H1 (cell line): ENCODE measurements around the gene SF3B6. TPM values are rescaled to one million over a fixed set of nuclear protein-coding genes. Genes with fewer than 3 reads are reported as not detected.

Experiments used
- CTCF ChIA-PET: fragments of 300-600 bp; sonication (Branson Sonifier 250); formaldehyde crosslinking; loops from one replicate; lab custom pipeline; 2021; ENCODE audit not compliant: partially characterized antibody; lab: Charles Lee
- POLR2A ChIA-PET: fragments of 300-600 bp; sonication (Branson Sonifier 250); formaldehyde crosslinking; loops from one replicate; lab custom pipeline; 2021; ENCODE audit warnings: inconsistent platforms; ENCODE audit not compliant: partially characterized antibody; lab: Charles Lee
- DNase-seq, 2 experiments: peaks; one replicate each; pipeline versions ENCODE4 v3.0.0 to v3.0.0-alpha.2; 2010 to 2022; ENCODE audit warnings: low spot score in 2 of 2, low read depth in 1 of 2, mixed read lengths in 1 of 2
- FAIRE-seq: peaks from 2 replicates; lab custom pipeline; 2011; peaks lifted over from hg19 to GRCh38; lab: Jason Lieb, UNC
- H2AFZ ChIP-seq: 2 replicates; pipeline ENCODE4 v1.8.1; 2012; ENCODE audit warnings: low read length, inconsistent platforms
- H2AK5ac ChIP-seq: 2 replicates; pipeline ENCODE4 v1.6.1; 2013; ENCODE audit warnings: low read depth, low read length
- H2BK120ac ChIP-seq: replicated peaks from 2 replicates; pipeline ENCODE3; 2013; ENCODE audit warnings: low read depth, low read length, inconsistent platforms
- H2BK12ac ChIP-seq: 2 replicates; pipeline ENCODE4 v1.6.1; 2013; ENCODE audit warnings: low read depth, low read length
- H2BK15ac ChIP-seq: 2 replicates; pipeline ENCODE4 v1.6.1; 2013; ENCODE audit warnings: low read length
- H2BK20ac ChIP-seq: 2 replicates; pipeline ENCODE4 v1.6.1; 2013; ENCODE audit warnings: low read length
- H2BK5ac ChIP-seq: 2 replicates; pipeline ENCODE4 v1.6.1; 2013; ENCODE audit warnings: low read depth, low read length
- H3K14ac ChIP-seq: 2 replicates; pipeline ENCODE4 v1.6.1; 2013; ENCODE audit warnings: inconsistent platforms; ENCODE audit not compliant: insufficient read length
- H3K18ac ChIP-seq: 2 replicates; pipeline ENCODE4 v1.6.1; 2013; ENCODE audit warnings: low read length; ENCODE audit errors: extremely low read depth
- H3K23ac ChIP-seq: 2 replicates; pipeline ENCODE4 v1.6.1; 2013; ENCODE audit warnings: inconsistent platforms; ENCODE audit not compliant: insufficient read length
- H3K23me2 ChIP-seq: 2 replicates; pipeline ENCODE4 v1.6.1; 2013; ENCODE audit warnings: low read depth, low read length
- H3K27ac ChIP-seq: 2 replicates; pipeline ENCODE4 v1.6.1; 2011; ENCODE audit warnings: low read depth, low read length, inconsistent platforms
- H3K27me3 ChIP-seq, 4 experiments: replicated peaks in 1 of 4; 1 replicate in 1 of 4; 2 replicates in 3 of 4; pipeline versions ENCODE4 v1.6.1 to v1.8.1; 2011 to 2013; ENCODE audit warnings: low read length in 3 of 4, mild to moderate bottlenecking in 3 of 4, inconsistent platforms in 2 of 4, mixed read lengths in 2 of 4, moderate library complexity in 1 of 4; ENCODE audit not compliant: control insufficient read depth in 3 of 4, insufficient read depth in 3 of 4; ENCODE audit errors: extremely low read depth in 1 of 4
- H3K36me3 ChIP-seq, 4 experiments: 2 replicates each; pipeline versions ENCODE4 v1.6.1 to v1.8.1; 2011 to 2013; ENCODE audit warnings: mild to moderate bottlenecking in 4 of 4, low read length in 3 of 4, moderate library complexity in 2 of 4, control low read depth in 1 of 4, inconsistent platforms in 1 of 4; ENCODE audit not compliant: insufficient read depth in 4 of 4, control insufficient read depth in 2 of 4
- H3K4ac ChIP-seq: replicated peaks from 2 replicates; pipeline ENCODE3; 2013; ENCODE audit warnings: low read length, low read depth, mixed read lengths, inconsistent platforms; ENCODE audit not compliant: insufficient read length
- H3K4me1 ChIP-seq, 4 experiments: replicated peaks in 1 of 4; 1 replicate in 1 of 4; 2 replicates in 3 of 4; pipeline versions ENCODE4 v1.6.1 to v1.8.1; 2011 to 2013; ENCODE audit warnings: low read length in 3 of 4, inconsistent platforms in 2 of 4, mixed read lengths in 1 of 4; ENCODE audit not compliant: insufficient read depth in 4 of 4, control insufficient read depth in 3 of 4
- H3K4me2 ChIP-seq, 2 experiments: 2 replicates each; pipeline versions ENCODE4 v1.6.1 to v1.8.1; 2011 to 2013; ENCODE audit warnings: low read depth in 2 of 2, low read length in 2 of 2, control low read depth in 1 of 2, inconsistent platforms in 1 of 2, mild to moderate bottlenecking in 1 of 2; ENCODE audit not compliant: insufficient read depth in 1 of 2
- H3K4me3 ChIP-seq, 4 experiments: fragments of 200-600, 300-600 bp in 1 of 4; sonication (generic), shearing (Covaris generic), sonication (Bioruptor Twin) in 1 of 4; 2 replicates each; pipeline versions ENCODE4 v1.5.1 to v1.8.1; 2011 to 2016; ENCODE audit warnings: low read length in 4 of 4, low read depth in 3 of 4, control low read depth in 2 of 4, inconsistent platforms in 2 of 4, mild to moderate bottlenecking in 2 of 4, mixed read lengths in 1 of 4, moderate library complexity in 1 of 4; ENCODE audit not compliant: insufficient read depth in 2 of 4; ENCODE audit errors: extremely low read depth in 1 of 4
- H3K56ac ChIP-seq: replicated peaks from 2 replicates; pipeline ENCODE3; 2013; ENCODE audit warnings: low read depth, mild to moderate bottlenecking, mixed read lengths, low read length, inconsistent platforms; ENCODE audit not compliant: insufficient read length
- H3K79me1 ChIP-seq: 2 replicates; pipeline ENCODE4 v1.6.1; 2013; ENCODE audit warnings: low read depth, low read length, control low read depth
- H3K79me2 ChIP-seq, 2 experiments: 2 replicates each; pipeline versions ENCODE4 v1.6.1 to v1.8.1; 2012 to 2013; ENCODE audit warnings: low read length in 2 of 2, mild to moderate bottlenecking in 2 of 2, inconsistent platforms in 1 of 2; ENCODE audit not compliant: insufficient read depth in 2 of 2, control insufficient read depth in 1 of 2
- H3K9ac ChIP-seq, 4 experiments: replicated peaks in 1 of 4; 1 replicate in 1 of 4; 2 replicates in 3 of 4; pipeline versions ENCODE4 v1.6.1 to v1.8.1; 2011 to 2013; ENCODE audit warnings: low read depth in 3 of 4, low read length in 3 of 4, control low read depth in 2 of 4, mild to moderate bottlenecking in 2 of 4, moderate library complexity in 2 of 4, inconsistent platforms in 1 of 4; ENCODE audit errors: extremely low read depth in 1 of 4
- H3K9me3 ChIP-seq, 2 experiments: 2 replicates each; pipeline versions ENCODE4 v1.6.1 to v1.8.1; 2012 to 2013; ENCODE audit warnings: mild to moderate bottlenecking in 2 of 2, moderate library complexity in 2 of 2, control low read depth in 1 of 2, inconsistent platforms in 1 of 2, low read depth in 1 of 2, low read length in 1 of 2, mixed read lengths in 1 of 2; ENCODE audit not compliant: insufficient read depth in 2 of 2
- H4K20me1 ChIP-seq, 2 experiments: replicated peaks in 1 of 2; 2 replicates each; pipeline versions ENCODE3 to v1.8.1; 2011 to 2013; ENCODE audit warnings: inconsistent platforms in 2 of 2, low read length in 2 of 2, mild to moderate bottlenecking in 1 of 2; ENCODE audit not compliant: insufficient read depth in 2 of 2, control insufficient read depth in 1 of 2
- H4K5ac ChIP-seq: 2 replicates; pipeline ENCODE4 v1.6.1; 2013; ENCODE audit warnings: low read length, low read depth, mixed read lengths, inconsistent platforms; ENCODE audit not compliant: insufficient read length
- H4K8ac ChIP-seq: 2 replicates; pipeline ENCODE4 v1.8.0; 2013; ENCODE audit warnings: mild to moderate bottlenecking, moderate library complexity, low read length, inconsistent platforms; ENCODE audit not compliant: insufficient read depth; ENCODE audit errors: extremely low read depth
- H4K91ac ChIP-seq: replicated peaks from 2 replicates; pipeline ENCODE3; 2013; ENCODE audit warnings: low read length, mixed read lengths, inconsistent platforms; ENCODE audit not compliant: insufficient read length
- ASH2L ChIP-seq: fragments of 200-600, 300-600 bp; sonication (generic); IDR thresholded peaks from one replicate; pipeline ENCODE4 v1.7.1; 2017; ENCODE audit warnings: low read length
- HDAC2 ChIP-seq, 2 experiments: fragments of 300-600 bp in 1 of 2; sonication (generic) in 1 of 2; IDR thresholded peaks; 2 replicates each; pipeline ENCODE4 v1.6.1; 2011 to 2012; ENCODE audit warnings: low read depth in 2 of 2, low read length in 2 of 2, mild to moderate bottlenecking in 2 of 2, moderate library complexity in 2 of 2, borderline replicate concordance in 1 of 2, inconsistent platforms in 1 of 2
- KDM5A ChIP-seq: fragments of 200-600 bp; IDR thresholded peaks from 2 replicates; pipeline ENCODE4 v1.7.1; 2012; ENCODE audit warnings: mild to moderate bottlenecking, low read length, inconsistent platforms, mixed read lengths
- RFX5 ChIP-seq: IDR thresholded peaks from 2 replicates; pipeline ENCODE4 v1.6.1; 2011; ENCODE audit warnings: low read depth, low read length, improper control_type of control experiment, borderline replicate concordance
- SAP30 ChIP-seq: fragments of 300-600 bp; sonication (generic); IDR thresholded peaks from 2 replicates; pipeline ENCODE4 v1.7.1; 2012; ENCODE audit warnings: low read length, moderate library complexity, mild to moderate bottlenecking, inconsistent platforms; ENCODE audit not compliant: insufficient read depth, insufficient replicate concordance
- WGBS, 2 experiments: shearing (Covaris generic) in 1 of 2; methylation state at CpG; one replicate each; pipeline versions ENCODE4 v1.1.6 to v1.1.7; 2013 to 2015; ENCODE audit warnings: low lambda C conversion rate in 2 of 2, mixed read lengths in 2 of 2, inconsistent platforms in 1 of 2, low coverage in 1 of 2, missing lambda C conversion rate in 1 of 2; ENCODE audit not compliant: insufficient replicate concordance in 2 of 2, insufficient coverage in 1 of 2, insufficient read length in 1 of 2; ENCODE audit errors: extremely low coverage in 1 of 2, missing lambda C conversion rate in 1 of 2; 5-methylcytosine and 5-hydroxymethylcytosine counted together
- polyA plus RNA-seq, 7 experiments: library from polyadenylated mRNA; depleted of rRNA in 3 of 7; stranded (reverse) in 5 of 7; unstranded in 2 of 7; fragments of >200 nt in 5 of 7; fragments of 200-250 nt in 2 of 7; gene quantifications; 1 replicate in 5 of 7; 2 replicates in 1 of 7; 4 replicates in 1 of 7; pipeline versions ENCODE4 v1.2.1 to v1.2.3, GENCODE V29; 2011 to 2013; ENCODE audit warnings: missing spikeins in 2 of 7, mixed read lengths in 2 of 7
- total RNA-seq: library from RNA; stranded (reverse); fragmentation: NEBNext Ultra II Directional; extraction: Animal tissue kit (Norgen Biotek cat#: 25700); gene quantifications from 2 replicates; pipeline ENCODE4 v1.2.1, GENCODE V29; 2021
- TF ChIP-seq, protein P1 (sequence below): IDR thresholded peaks from 2 replicates; pipeline ENCODE4 v1.6.1; 2012; ENCODE audit warnings: inconsistent platforms
- TF ChIP-seq, protein P2 (sequence below): IDR thresholded peaks from 2 replicates; pipeline ENCODE4 v1.6.1; 2012; ENCODE audit warnings: low read length, inconsistent platforms

The SF3B6 gene
- total and polyA plus RNA-seq, 2 of the 8 experiments (the other 6 are each of a cell fraction or from before 2014, with no cell fraction given): 126 to 155 TPM

DNA sequence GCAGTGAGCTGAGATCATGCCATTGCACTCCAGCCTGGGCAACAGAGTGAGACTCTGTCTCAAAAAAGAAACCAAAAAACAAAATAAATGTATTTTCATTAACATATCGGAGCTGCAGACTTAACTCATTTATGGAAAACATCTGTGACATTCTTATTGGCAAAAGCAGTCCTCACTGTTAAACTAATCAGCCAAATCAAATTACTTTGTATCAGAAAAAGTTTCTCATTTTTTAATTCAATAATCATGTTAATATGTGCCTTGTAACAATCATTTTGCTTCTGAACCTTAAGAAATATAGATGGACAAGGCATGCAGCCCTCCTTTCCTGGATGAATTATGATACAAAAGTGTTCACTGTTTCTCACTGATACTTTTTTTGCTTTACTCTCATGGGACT is 26.6 kb upstream of the SF3B6 start:
- no peak overlapping the region for H2BK5ac ChIP-seq
- no peak overlapping the region for H2BK120ac ChIP-seq
- H3K27ac ChIP-seq: no peak overlapping the region
- no peaks in the 10 kb centered on the region for H3K4me1 ChIP-seq
- H2BK20ac ChIP-seq: no peak overlapping the region
- no peak overlapping the region for H2BK12ac ChIP-seq
- H4K5ac ChIP-seq: no peak overlapping the region
- CTCF ChIA-PET: interaction anchor here (0.8 to 1.7 kb wide), 2 partner anchors 15 to 18 kb away, joined by 3 to 4 read pairs; partner anchors contain the start of gene TP53I3
- no peaks in the 10 kb centered on the region for H3K36me3 ChIP-seq
- DNase-seq (no peak), FAIRE-seq (no peak)
- H3K23me2 ChIP-seq: no peaks in the 10 kb centered on the region
- no peak overlapping the region for H3K4me2 ChIP-seq
- no peak overlapping the region for H2BK15ac ChIP-seq
- no peak overlapping the region for H4K91ac ChIP-seq
- H4K20me1 ChIP-seq: no peaks in the 10 kb centered on the region
- no peak overlapping the region for H2AK5ac ChIP-seq
- no peaks in the 10 kb centered on the region for H3K27me3 ChIP-seq
- WGBS, 2 experiments: 91% methylated on average over 1 of the region's 1 CpG; no CpG with 5 or more reads in 1 of the 2 experiments
- no peak overlapping the region for H3K9ac ChIP-seq
- no peak overlapping the region for H3K23ac ChIP-seq
- no peak overlapping the region for H3K14ac ChIP-seq
- POLR2A ChIA-PET: interaction anchor here (1.6 kb wide), 1 partner anchor 19 kb away, joined by 8 read pairs; no protein-coding TSS in a partner anchor
- no peak overlapping the region for H3K4me3 ChIP-seq
- no peak overlapping the region for H4K8ac ChIP-seq
- no peak overlapping the region for H3K56ac ChIP-seq
- no peaks in the 10 kb centered on the region; a peak in 1 of 4 replicates for H3K9me3 ChIP-seq
- H3K79me2 ChIP-seq: no peaks in the 10 kb centered on the region
- no peak overlapping the region for H3K18ac ChIP-seq
- no peaks in the 10 kb centered on the region for H3K79me1 ChIP-seq
- H3K4ac ChIP-seq: no peak overlapping the region
- TF ChIP-seq ASH2L: no peak
- TF ChIP-seq, protein P1, sequence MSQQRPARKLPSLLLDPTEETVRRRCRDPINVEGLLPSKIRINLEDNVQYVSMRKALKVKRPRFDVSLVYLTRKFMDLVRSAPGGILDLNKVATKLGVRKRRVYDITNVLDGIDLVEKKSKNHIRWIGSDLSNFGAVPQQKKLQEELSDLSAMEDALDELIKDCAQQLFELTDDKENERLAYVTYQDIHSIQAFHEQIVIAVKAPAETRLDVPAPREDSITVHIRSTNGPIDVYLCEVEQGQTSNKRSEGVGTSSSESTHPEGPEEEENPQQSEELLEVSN: no peak
- TF ChIP-seq, protein P2, sequence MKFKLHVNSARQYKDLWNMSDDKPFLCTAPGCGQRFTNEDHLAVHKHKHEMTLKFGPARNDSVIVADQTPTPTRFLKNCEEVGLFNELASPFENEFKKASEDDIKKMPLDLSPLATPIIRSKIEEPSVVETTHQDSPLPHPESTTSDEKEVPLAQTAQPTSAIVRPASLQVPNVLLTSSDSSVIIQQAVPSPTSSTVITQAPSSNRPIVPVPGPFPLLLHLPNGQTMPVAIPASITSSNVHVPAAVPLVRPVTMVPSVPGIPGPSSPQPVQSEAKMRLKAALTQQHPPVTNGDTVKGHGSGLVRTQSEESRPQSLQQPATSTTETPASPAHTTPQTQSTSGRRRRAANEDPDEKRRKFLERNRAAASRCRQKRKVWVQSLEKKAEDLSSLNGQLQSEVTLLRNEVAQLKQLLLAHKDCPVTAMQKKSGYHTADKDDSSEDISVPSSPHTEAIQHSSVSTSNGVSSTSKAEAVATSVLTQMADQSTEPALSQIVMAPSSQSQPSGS: no peak
- no peak for TF ChIP-seq HDAC2 (IDR thresholded peaks at IDR 0.05; ENCODE audit: borderline replicate concordance in 1 of 2, low read depth in 2 of 2, low read length in 2 of 2)
- TF ChIP-seq RFX5: no peak
- no peak for TF ChIP-seq KDM5A
- TF ChIP-seq SAP30: no peak
- H2AFZ ChIP-seq: no peak overlapping the region
